GM19099 (cell line): ENCODE results near the gene GTPBP8.

Source experiments
- POLR2A ChIP-seq: IDR thresholded peaks from 3 replicates; pipeline ENCODE4 v1.6.1; 2011; ENCODE audit warnings: low read depth; ENCODE audit not compliant: insufficient read length; ENCODE audit errors: extremely low read depth

GTPBP8 gene

DNA sequence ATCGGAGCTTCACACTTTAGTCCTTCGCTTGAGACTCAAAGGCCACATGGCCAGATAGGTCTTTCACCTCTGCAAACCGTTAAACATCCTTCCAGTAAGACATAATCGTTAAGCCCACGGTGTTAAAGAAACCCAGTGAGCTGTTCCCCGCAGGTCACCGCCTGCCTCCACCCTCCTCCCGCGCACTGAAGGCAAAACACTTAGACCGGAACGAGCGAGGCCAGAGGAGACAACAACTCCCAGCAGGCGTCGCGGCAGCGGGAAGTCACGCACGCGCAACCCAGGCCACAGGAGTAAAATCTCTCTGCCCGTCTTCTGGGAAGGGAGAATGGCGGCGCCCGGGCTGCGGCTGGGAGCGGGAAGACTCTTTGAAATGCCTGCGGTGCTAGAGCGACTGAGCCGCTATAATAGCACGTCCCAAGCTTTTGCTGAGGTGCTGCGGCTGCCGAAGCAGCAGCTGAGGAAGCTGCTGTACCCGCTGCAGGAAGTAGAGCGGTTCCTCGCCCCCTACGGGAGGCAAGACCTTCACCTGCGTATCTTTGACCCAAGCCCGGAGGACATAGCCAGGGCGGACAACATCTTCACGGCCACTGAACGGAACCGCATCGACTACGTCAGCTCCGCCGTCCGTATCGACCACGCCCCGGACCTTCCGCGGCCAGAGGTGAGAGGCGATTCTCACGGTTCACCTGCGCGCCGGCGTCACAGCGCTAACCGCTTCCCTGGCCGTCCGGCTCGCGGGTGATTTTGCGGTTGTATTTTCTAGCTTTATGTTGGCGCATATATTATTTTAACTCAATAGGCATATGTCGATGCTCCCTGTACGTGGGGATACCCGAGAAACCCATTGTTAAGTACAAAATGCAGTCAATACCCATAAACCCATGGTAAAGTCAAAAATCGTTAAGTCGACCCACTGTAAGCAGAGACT lies at the start of gene GTPBP8:
Gene GTPBP8, plus strand, starts transcription at position 313 of the 931 bp plus-strand sequence. Its CDS starts 16 bp downstream, at position 329.
- peak; percentile 92 for TF ChIP-seq POLR2A

DNA sequence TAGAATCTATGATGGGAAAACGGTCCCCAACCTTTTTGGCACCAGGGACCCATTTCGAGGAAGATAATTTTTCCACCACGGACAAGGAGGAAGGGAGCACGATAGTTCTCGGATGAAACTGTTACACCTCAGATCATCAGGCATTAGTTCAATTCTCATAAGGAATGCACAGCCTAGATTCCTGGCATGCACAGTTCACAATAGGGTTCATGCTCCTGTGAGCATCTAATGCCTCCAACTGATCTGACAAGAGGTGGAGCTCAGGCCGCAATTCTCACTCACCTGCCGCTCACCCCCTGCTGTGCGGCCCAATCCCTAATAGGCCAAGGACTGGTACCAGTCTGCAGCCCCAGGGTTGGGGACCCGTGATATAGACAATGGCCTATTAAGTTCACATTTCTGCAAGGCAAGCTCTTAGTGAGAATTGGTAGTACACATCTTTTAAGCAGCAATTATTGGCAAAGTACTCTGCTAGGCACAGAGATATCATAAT lies 42.4 kb upstream of the GTPBP8 start:
- TF ChIP-seq POLR2A, result no peak

DNA sequence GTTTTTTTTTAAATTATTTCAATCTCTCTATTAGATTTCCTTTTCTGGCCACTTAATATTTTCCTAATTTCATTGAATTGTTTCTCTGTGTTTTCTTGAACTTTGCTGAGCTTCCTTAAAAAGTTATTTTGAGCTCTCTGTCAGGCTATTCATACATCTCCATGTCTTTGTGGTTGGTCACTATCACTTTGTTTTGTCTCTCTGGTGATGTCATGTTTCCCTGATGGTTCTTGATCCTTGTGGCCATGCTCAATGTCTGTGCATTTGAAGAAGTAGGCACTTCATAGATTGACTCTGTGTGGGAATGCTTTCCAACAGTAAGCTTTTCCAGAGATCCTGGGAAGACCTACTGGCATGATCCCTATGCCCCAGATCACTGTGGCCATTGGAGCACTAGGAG lies 34.4 kb upstream of the GTPBP8 start:
- no peak for TF ChIP-seq POLR2A

DNA sequence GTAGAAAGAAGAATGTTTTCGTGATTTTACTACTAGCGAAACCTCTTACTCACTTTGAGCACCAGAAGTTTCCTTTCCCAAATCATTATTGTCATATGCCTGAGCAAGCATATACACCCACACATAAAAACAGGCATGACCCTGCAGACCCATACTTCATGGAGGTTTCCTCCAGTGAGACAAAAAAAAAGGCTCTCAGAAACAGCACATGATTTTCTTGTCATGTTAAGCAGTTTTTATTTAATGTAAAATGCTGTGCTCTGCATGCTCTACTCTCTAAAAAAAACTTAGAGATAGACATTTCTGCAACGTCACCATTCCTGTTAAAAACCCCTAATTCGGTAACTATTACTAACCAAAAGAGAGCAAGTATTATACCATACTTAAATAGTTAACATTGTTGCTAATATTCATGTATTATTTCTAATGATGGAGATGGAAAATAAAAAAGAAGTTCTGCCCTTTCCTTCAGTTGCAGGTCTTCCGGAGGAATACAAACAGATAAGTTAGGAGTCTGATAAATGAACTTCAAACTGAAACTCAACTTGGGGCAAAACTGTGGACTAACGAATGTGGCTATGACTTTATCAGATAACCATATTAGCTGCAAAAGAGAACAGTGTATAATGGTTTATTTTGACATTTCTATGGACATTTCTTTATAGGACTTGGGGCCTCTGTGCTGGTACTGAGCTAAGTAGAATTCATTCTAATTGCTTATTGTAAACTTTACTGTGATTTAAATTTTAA lies 31.8 kb upstream of the GTPBP8 start:
- no peak for TF ChIP-seq POLR2A

DNA sequence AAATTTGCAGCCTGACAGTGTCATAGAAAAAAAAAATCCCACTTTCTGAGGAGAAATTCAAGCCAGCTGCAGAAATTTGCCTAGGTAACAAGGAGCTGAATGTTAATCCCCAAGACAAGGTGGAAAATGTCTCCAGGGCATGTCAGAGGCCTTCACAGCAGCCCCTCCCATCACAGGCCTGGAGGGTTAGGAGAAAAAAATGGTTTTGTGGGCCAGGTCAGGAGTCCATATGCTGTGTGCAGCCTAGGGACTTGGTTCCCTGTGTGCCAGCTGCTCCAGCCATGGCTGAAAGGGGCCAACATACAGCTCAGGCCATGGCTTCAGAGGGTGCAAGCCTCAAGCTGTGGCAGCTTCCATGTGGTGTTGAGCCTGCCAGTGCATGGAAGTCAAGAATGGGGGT lies 27.1 kb upstream of the GTPBP8 start:
- no peak for TF ChIP-seq POLR2A

DNA sequence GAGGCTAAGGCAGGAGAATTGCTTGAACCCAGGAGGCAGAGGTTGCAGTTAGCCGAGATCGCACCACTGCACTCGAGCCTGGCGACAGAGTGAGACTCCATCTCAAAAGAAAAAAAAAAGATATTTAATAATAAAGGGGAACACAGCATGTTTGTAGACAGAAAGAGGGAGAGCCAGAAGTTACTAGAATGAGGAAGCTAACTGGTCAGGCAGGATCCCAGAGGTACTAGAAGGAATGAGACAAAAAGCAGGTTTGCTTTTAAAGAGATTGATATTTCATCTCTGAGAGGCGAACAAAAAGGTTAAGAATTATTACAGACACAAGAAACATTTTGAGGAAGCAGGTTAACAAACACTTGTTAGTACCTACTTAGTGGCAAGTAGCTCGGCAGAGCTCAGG lies 25.1 kb upstream of the GTPBP8 start:
- no peak for TF ChIP-seq POLR2A

DNA sequence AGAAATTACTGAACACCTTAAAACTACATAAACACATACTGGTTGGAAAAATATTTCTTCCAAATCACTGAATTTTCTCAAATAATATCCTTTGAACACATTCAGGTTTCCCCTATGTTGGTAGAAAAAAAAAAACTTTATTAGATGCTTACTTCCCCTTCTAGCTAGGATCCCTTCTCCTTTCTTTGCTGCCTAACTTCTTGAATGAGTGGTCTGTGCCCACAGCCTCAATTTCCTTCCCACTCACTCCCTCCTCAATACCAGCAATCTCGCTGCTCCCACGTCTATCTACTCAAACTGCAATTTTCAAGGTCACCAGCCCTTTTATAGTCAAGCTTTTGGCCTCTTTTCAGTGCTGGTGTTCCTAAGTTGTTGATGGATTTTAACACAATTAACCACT lies 24.2 kb upstream of the GTPBP8 start:
- no peak for TF ChIP-seq POLR2A

DNA sequence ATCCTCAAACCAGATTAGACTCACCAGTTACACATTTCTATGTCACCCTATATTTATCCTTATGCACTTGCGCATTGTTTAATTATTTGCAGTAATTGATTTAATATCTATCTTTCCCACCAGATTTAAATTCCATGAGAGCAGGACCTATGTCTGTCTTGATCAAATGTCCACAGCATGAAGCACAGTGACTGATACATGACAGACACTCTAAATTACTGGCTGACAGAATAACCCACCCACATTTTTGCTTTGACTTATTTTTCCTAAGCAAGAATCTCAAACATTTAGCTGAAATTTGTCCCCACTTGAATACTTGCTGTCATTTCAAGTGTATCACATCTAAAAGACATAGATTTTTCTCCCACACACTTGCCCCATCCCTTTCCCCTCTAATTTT lies 23.4 kb upstream of the GTPBP8 start:
- no peak for TF ChIP-seq POLR2A

DNA sequence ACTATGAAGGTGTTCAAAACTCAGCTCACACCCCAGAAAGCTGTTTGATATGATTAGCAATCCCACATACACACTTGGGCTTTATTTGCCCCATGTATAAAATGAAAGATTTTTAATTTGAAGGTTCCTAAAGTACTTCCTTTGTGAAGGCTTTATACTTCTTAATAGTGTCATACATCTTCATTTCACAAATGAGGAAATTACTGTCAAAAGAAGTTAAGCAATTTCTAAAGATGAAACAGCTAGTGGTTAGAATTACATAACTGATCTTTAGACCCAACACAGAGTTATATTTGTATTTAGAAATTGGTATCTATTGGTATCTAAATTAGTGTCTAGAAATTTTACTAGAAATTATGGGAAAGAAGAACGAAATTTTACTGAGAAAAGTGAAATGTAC lies 23.0 kb upstream of the GTPBP8 start:
- TF ChIP-seq POLR2A, result no peak

DNA sequence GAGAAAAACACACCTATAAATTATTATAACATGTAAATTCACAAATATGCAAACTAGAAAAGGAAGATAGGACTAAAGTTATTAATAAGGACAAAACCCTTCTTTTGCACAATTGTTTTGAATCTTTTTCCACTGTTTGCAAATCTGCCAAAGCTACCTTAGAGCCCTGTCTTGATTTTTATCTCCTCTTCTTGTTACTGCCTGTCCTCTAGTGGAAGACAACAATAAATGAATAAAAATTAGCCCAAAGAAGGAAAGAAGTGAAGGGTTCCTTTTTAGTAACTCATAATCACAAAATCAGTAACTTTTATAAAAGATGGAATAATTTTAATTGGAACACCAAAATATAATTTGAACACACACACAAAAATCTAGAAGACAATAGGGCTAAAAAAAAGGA lies 18.6 kb upstream of the GTPBP8 start:
- TF ChIP-seq POLR2A, result no peak

DNA sequence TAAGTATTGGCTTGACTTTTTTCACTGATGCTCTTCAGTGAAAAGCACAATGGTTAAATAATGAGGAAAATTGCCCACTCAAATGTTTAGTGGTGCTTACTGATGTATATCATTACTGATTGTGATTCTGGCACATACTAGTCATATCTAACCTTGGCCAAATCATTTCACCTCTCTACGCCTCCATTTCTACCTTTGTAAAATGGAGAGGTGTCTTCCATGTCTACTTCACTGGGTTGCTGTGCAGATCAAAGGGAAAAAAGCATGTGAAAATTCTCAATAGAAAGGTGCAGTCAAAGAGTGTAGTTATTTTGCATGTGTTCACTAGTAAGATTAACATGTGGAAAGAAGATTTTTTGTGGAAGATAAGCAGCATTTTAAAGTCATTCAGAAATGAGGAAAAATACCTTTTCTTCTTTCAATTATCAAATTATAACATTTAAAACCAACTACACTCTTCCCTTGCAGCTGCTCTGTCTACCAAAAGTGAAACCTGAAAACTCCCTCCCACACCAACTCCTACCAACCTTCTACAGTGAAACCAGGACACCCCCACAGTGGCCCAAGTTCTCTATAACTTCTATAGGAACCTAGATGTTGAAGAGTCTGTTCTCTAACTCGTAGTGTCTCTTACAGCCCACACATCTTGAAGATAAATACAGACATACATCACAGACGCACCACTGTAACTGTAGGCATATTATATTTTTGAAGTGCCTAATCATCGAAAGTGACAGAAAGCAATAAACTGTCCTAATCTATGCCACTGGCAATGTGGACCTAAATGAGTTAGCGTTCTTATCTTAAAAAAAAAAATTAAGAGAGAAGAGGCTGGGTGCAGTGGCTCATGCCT lies 17.2 kb upstream of the GTPBP8 start:
- no peak for TF ChIP-seq POLR2A

DNA sequence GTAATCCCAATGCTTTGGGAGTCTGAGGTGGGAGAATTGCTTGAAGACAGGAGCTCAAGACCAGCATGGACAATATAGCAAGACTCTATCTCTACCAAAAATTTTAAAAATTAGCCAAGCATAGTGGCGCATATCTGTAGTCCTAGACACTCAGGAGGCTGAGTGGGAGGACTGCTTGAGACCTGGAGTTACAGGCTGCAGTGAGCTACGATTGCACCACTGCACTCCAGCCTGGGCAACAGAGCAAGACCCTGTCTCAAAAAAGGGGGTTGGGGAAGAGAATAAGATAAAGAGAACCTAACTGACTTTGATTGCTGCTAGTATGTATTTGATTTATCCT lies 16.6 kb upstream of the GTPBP8 start:
- no peak for TF ChIP-seq POLR2A

DNA sequence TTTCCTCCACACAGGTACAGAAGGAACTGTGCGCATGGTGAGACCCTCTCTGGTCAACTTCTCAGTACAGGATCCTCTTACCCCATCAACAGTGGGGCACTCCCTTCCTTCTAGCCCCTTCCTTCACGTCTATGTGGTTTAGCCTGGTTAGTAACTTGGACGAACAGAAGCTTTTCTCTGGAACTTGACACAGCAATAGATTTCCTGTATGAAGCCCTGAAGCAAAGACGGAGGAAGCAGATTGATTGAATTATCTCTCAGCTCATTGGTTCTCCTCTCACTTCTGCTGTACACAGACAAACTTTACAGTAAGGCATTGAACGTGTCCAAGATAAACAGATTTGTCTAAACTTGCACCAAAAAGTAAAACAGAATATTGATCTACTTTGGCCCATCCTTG lies 15.9 kb upstream of the GTPBP8 start, which contains the start of gene CD200R1:
Gene CD200R1, minus strand, starts transcription at position 210 of the 400 bp plus-strand sequence. CDS start 246 bp downstream, outside the sequence.
- no peak for TF ChIP-seq POLR2A

DNA sequence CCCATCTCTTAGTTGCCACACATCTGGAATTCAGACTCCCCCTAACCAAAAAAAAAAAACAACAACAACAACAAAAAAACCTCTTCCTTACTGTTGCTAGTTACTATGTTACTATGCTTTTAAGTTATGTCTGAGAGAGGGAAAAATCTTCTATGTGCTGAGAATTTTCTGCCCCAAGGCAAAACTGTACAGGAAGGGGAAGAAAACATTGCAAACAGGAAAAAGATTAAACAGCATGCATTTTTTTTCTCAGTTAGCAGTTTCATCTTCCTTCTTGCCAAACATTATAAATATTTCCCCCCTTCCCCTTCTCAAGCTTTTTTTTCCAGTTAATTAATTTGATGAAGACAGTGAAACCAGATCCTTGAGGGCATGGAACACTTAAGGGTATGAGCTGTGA lies 14.8 kb upstream of the GTPBP8 start:
- no peak for TF ChIP-seq POLR2A

DNA sequence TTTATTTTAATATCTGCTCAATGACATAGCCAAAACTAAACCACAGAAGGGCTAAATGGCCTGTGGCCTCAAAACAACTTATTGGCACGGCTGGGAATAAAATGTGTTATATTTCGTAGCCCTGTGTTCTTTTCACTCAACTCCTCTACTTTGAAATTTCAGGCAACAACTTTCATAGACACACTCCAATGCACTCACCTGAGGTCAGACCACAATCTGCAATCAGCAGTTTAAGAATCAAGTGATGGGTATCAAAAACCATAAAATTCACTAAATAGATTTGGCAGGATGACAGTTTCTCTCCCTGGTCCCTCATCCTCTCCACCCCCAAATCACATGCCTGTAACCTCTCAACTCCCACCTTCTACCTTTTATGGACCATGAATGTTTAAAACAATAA lies 13.8 kb upstream of the GTPBP8 start:
- TF ChIP-seq POLR2A, result no peak
